GM18505 (cell line): Measurements from ENCODE around the gene MBD5.

ENCODE experiments used
- ATAC-seq: cut with Tn5 transposase; IDR thresholded peaks from one replicate; pipeline ENCODE4 v1.9.1; 2021; ENCODE audit not compliant: unreplicated experiment
- POLR2A ChIP-seq: IDR thresholded peaks from 4 replicates; pipeline ENCODE4 v1.6.1; 2011; ENCODE audit warnings: borderline replicate concordance; ENCODE audit not compliant: insufficient read depth, insufficient read length; ENCODE audit errors: extremely low read depth

The MBD5 gene

GRCh38 chr2:148172131-148172753 lies 151.4 kb downstream of the MBD5 start:
- ATAC-seq = no peak
- TF ChIP-seq POLR2A = no peak

- no peak for TF ChIP-seq POLR2A
- no peak for ATAC-seq
Measured at GRCh38 chr2:148173168-148173567, 152.3 kb downstream of the MBD5 start.

- ATAC-seq = no peak
- no peak for TF ChIP-seq POLR2A
Measured at GRCh38 chr2:148177559-148177958, 156.7 kb downstream of the MBD5 start.

GRCh38 chr2:148179724-148180123 lies 158.8 kb downstream of the MBD5 start:
- ATAC-seq = no peak

GRCh38 chr2:148184976-148185375 lies 164.1 kb downstream of the MBD5 start:
- no peak for ATAC-seq
- TF ChIP-seq POLR2A = no peak

More at GRCh38 chr2:148179724-148180123, 158.8 kb downstream of the MBD5 start:
- TF ChIP-seq POLR2A = no peak

GRCh38 chr2:148194882-148195281 lies 174.0 kb downstream of the MBD5 start:
- no peak for ATAC-seq
- TF ChIP-seq POLR2A = no peak

GRCh38 chr2:148201075-148202004 lies 180.4 kb downstream of the MBD5 start:
- no peak for TF ChIP-seq POLR2A
- ATAC-seq = no peak

GRCh38 chr2:148202237-148202636 lies 181.3 kb downstream of the MBD5 start:
- no peak for TF ChIP-seq POLR2A
- ATAC-seq = no peak

- TF ChIP-seq POLR2A = no peak
- ATAC-seq = no peak
Measured at GRCh38 chr2:148207111-148207510, 186.2 kb downstream of the MBD5 start.

GRCh38 chr2:148209603-148210002 lies 188.7 kb downstream of the MBD5 start:
- TF ChIP-seq POLR2A = no peak
- no peak for ATAC-seq

GRCh38 chr2:148218326-148219075 lies 197.6 kb downstream of the MBD5 start:
- no peak for ATAC-seq
- TF ChIP-seq POLR2A = no peak

GRCh38 chr2:148221166-148221565 lies 200.3 kb downstream of the MBD5 start:
- no peak for TF ChIP-seq POLR2A
- ATAC-seq = no peak

GRCh38 chr2:148221926-148222325 lies 201.0 kb downstream of the MBD5 start:
- no peak for TF ChIP-seq POLR2A
- ATAC-seq = no peak
